Measurements from ENCODE around the gene CHST12.

The CHST12 gene

GRCh38 chr7:2479276-2480069 lies 76.1 kb downstream of the CHST12 start:
- no peak for DNase-seq (ENCODE audit: low spot score)

DNA sequence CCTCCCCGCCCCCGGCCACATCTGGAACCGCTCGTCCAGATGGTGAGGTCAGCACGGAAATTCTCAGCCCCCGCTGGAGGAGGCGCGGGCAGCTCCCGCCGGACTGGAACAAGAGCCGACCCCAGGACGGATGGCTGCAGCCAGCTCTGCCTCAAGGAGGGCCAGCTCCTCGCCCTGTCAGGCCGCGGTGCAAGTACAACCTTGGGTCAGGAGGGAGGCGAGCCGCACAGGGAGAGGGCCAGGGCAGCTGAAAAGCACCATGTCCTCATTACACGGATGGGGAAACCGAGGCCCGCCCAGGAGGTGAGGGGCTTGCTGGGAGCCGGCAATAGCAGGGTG lies 76.6 kb downstream of the CHST12 start:
- DNase-seq (ENCODE audit: low spot score), result no peak

GRCh38 chr7:2481195-2481594 lies 77.8 kb downstream of the CHST12 start:
- no peak for DNase-seq (ENCODE audit: low spot score)

DNA sequence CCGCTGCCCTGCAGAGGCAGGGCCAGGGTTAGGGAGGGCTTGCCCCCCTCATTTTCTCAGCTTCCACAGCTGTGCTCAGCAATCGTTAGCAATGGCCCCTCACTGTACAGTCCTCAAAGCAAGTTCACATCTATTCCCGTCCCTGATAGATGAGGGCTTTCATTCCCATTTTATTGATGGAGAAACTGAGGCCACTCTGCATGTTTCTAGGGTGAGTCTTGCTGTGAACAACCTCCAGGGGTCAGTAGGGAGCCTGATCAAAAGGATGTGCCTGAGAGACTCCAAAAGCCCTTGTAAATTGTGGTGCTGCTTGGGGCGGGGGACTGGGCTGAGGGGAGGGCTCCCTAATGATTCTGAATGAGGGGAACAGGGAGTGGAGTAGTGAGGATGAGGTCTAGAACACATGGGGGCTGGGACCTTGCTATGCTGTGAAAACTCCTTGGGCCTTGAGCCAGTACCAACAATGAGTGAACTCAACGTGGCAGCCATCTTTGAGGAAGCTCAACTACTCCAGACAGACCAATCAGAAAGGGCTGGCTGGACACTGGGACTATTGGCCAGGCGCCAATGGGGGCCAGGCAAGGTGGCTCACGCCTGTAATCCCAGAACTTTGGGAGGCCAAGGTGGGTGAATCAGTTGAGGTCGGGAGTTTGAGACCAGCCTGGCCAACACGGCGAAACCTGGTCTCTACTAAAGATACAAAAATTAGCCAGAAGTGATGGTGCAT lies 79.5 kb downstream of the CHST12 start:
- no peak for DNase-seq (ENCODE audit: low spot score)

DNA sequence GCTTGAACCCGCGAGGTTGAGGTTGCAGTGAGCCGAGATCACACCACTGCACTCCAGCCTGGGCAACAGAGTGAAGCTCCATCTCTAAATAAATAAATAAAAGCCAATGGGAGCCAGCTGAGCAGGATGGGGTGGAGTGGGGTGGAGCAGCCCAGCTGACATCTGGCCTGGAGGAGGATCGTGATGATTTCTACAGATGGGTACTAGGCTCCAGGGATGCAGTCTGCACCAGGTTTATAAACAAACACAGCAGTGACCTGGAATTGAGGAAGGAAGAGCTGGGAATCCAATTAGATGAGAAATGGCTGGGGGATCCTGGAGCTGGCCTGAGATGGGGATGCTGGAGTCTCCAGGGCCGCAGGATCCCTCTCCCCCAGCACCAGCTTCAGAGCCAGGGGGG lies 80.1 kb downstream of the CHST12 start:
- DNase-seq (ENCODE audit: low spot score), result no peak

GRCh38 chr7:2484868-2485267 lies 81.5 kb downstream of the CHST12 start:
- no peak for DNase-seq (ENCODE audit: low spot score)

DNA sequence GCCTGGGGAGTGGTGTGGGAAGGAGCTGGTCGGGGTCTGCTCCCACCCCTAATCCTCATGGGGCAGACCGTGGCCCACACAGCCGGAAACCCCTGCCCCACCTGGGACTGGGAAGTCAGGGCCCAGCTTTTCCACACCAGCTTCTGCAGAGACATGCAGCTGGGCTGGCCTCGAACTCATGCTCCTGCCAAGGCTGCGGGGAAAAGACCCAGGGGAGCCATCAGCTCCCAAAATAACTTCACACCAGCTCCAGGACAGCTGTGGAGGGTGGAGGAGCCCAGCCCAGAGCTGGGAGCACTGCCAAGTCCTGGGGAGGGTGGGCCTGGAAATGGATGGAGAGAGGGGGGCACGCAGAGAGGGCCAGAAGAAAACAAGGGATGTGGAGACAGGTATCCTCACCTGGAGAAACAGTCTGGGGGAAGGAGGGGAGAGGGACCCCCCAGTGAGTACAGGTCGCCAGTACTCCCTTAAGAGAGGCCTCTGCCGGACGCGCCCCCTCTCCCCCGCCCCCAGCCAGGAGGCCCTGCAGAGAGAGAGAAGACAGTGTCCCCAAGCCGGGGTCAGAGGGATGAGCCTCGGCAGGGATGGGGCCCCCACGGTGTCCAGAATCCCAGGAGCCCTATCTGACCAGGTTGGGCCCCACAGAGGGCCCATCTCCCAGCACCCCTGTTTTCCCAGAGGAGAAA lies 84.3 kb downstream of the CHST12 start:
- DNase-seq (ENCODE audit: low spot score), result no peak

- no peak for DNase-seq (ENCODE audit: low spot score)
Observed at GRCh38 chr7:2488272-2488645, 84.8 kb downstream of the CHST12 start.

GRCh38 chr7:2488681-2489080 lies 85.3 kb downstream of the CHST12 start:
- no peak for DNase-seq (ENCODE audit: low spot score)

DNA sequence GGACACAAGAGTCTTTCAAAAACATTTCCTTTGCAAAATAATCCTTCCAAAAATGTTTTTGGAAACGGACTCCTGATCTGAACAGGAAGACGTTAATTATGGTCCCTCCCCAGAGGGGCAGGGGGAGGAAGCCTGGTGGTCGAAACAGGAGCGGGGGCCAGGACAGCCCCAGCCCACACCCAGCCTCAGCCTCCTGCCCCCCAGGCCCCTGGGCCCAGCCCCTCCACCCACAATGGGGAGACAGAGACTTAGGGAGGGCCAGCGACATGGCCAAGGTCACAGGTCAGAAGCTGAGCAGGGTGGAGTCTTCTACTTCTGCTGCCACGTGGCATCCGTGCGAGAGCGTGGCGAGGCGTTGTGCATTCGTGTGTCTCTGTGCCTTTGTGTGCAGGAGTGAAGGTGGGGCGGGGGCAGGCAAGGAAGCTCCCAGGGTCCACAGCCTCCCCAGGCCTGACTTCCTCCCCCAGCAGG lies 86.8 kb downstream of the CHST12 start:
- DNase-seq (ENCODE audit: low spot score), result no peak

- no peak for DNase-seq (ENCODE audit: low spot score)
Observed at GRCh38 chr7:2492038-2492437, 88.6 kb downstream of the CHST12 start.

GRCh38 chr7:2493205-2494164 lies 90.1 kb downstream of the CHST12 start:
- no peak for DNase-seq (ENCODE audit: low spot score)

GRCh38 chr7:2494191-2495130 lies 91.0 kb downstream of the CHST12 start:
- no peak for DNase-seq (ENCODE audit: low spot score)

GRCh38 chr7:2495418-2496299 lies 92.2 kb downstream of the CHST12 start:
- DNase-seq (ENCODE audit: low spot score), result no peak

DNA sequence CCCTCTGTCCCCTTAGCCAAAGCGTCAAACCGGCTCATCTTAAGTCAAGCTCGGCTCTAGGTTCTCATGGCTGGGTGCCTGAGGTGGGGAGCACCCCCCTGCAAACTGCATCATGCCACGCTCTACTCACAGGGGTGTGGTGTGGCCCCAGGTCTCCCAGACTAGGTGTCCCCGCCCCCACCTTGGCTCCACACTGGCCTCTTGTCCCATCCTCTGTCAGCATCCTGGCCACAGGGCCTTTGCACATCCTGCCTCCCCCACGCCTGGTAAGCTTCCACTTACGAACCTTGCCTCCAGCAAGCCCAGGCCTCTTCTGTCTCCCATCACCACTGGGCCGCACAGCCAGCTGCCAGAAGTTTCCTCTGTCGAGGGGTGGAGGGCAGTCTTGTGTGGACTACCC lies 93.0 kb downstream of the CHST12 start:
- no peak for DNase-seq (ENCODE audit: low spot score)

DNA sequence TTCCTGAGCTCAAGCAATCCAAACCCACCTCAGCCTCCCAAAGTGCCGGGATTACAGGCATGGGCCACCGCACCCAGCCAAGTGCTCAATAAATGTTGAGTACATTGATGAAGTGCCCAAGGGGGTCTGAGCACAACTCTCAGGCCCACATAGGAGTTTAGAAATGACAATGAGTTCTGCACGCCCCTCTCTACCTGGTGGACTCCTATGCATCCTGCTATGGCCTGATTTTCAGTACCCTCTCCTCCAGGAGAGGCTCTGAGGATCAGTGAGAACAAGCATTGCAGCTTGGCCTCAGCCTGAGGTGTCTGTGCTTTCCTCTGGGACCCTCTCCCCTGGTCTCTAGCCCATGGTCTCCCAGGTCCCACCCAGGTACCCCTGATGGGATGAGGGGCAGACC lies 93.7 kb downstream of the CHST12 start:
- no peak for DNase-seq (ENCODE audit: low spot score)

GRCh38 chr7:2497500-2498336 lies 94.3 kb downstream of the CHST12 start:
- no peak for DNase-seq (ENCODE audit: low spot score)
